Sigmoid colon (tissue), 7 donors: ENCODE results near the gene TF. TPM values are rescaled to one million over a fixed set of nuclear protein-coding genes. Genes with fewer than 3 reads are reported as not detected.

ENCODE experiments used
- DNase-seq: peaks from one replicate; pipeline ENCODE4 v3.0.0-alpha.2; 2019
- H3K27ac ChIP-seq, 4 donors: fragments of 200-600 bp; sonication (generic); one replicate each; pipeline ENCODE4 v1.5.1; 2016 to 2019; ENCODE audit warnings: mild to moderate bottlenecking in 1 of 4
- H3K27me3 ChIP-seq, 3 donors: fragments of 200-600 bp; sonication (generic); one replicate each; pipeline ENCODE4 v1.5.1; 2019; ENCODE audit warnings: mild to moderate bottlenecking in 1 of 3
- H3K36me3 ChIP-seq, 4 donors: fragments of 200-600 bp; sonication (generic); one replicate each; pipeline ENCODE4 v1.5.1; 2016 to 2019
- H3K4me1 ChIP-seq, 4 donors: fragments of 200-600 bp; sonication (generic); one replicate each; pipeline ENCODE4 v1.5.1; 2017 to 2019
- H3K4me3 ChIP-seq, 4 donors: fragments of 200-600 bp; sonication (generic); one replicate each; pipeline ENCODE4 v1.5.1; 2017 to 2019; ENCODE audit warnings: mild to moderate bottlenecking in 2 of 4, moderate library complexity in 1 of 4
- H3K9me3 ChIP-seq, 4 donors: fragments of 200-600 bp in 3 of 4; sonication (generic) in 3 of 4; one replicate each; pipeline versions ENCODE4 v1.5.1 to v1.6.1; 2013 to 2019
- EP300 ChIP-seq, 4 donors: sonication (generic); formaldehyde crosslinking; IDR thresholded peaks; one replicate each; pipeline ENCODE4 v1.6.1; 2017; ENCODE audit warnings: antibody characterized with exemption in 4 of 4
- POLR2A ChIP-seq, 2 donors: fragments of 450-650 bp; IDR thresholded peaks; one replicate each; pipeline ENCODE4 v1.6.1; 2016; ENCODE audit warnings: antibody characterized with exemption in 2 of 2, mild to moderate bottlenecking in 2 of 2, moderate library complexity in 2 of 2
- POLR2AphosphoS5 ChIP-seq, 4 donors: sonication (generic); formaldehyde crosslinking; IDR thresholded peaks; one replicate each; pipeline ENCODE4 v1.6.1; 2017; ENCODE audit warnings: antibody characterized with exemption in 4 of 4
- WGBS, 2 donors: extraction: QIAGEN DNeasy Blood & Tissue Kit; methylation state at CpG; one replicate each; pipeline ENCODE4 v1.1.7; 2013; 5-methylcytosine and 5-hydroxymethylcytosine counted together
- intact Hi-C: fragments of 100-400 bp; cut with DNase I; formaldehyde crosslinking; loops from one replicate; pipeline ENCODE4 v1.15.1; 2023
- polyA plus RNA-seq, 3 donors: library from polyadenylated mRNA; stranded (reverse); fragments of 200-250 nt; gene quantifications; one replicate each; pipeline ENCODE4 v1.2.3, GENCODE V29; 2013
- total RNA-seq, 4 donors: library from RNA; depleted of rRNA; stranded (reverse); fragments of >200 nt; gene quantifications; one replicate each; pipeline ENCODE4 v1.1.0, GENCODE V29; 2016
- TF ChIP-seq, protein P1 (sequence below), 4 experiments: fragments of 450-650 bp in 3 of 4; fragments of 200-600 bp in 1 of 4; IDR thresholded peaks; one replicate each; pipeline ENCODE4 v1.5.1; 2016 to 2019; ENCODE audit warnings: antibody characterized with exemption in 4 of 4, mild to moderate bottlenecking in 3 of 4, moderate library complexity in 2 of 4
- donor health status: healthy with polysubstance abuse.
- donor health status: Bipolar disorder and iron deficiency.
- donor health status: healthy.

Gene TF
- total and polyA plus RNA-seq, 7 donors: under 0.01 to 14.8 (median 1.8) TPM

DNA sequence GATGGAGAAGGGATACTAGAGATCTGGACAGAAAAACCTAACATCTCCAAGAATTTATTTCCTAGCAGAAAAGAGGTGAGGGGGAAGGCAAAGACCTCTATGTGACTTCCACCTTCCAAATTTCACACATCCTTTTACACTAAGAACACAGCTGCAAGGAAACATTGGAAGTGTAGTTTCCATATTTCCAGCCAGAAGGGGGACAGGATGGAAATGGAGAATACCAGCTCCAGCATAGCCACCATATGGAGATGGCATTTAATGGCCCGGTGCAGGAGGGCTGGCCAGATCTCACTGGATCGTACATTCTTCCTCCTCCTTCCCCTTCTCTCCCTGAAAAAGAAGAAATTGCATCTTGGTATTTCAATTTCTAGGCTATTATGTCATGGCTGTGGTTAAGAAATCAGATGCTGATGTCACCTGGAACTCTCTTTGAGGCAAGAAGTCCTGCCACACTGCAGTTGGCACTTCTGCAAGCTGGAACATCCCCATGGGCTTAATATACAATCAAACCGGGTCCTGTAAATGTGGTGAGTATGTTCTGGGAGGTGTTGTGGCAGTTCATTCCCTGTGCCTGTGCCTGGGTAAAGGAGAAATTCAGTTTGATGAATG, 36.9 kb upstream of the TF start:
- no peaks in the 10 kb centered on the region for H3K9me3 ChIP-seq
- no peak overlapping the region for H3K27ac ChIP-seq
- H3K36me3 ChIP-seq: no peaks in the 10 kb centered on the region
- no peaks in the 10 kb centered on the region for H3K4me1 ChIP-seq
- H3K27me3 ChIP-seq: no peaks in the 10 kb centered on the region
- no peak for TF ChIP-seq POLR2A (IDR thresholded peaks at IDR 0.05)
- TF ChIP-seq EP300 (IDR thresholded peaks at IDR 0.05): no peak
- DNase-seq: no peak
- intact Hi-C loops: no loop called here
- WGBS, 2 donors: 83 to 87% methylated on average over 3 of the region's 3 CpGs
- no peak overlapping the region for H3K4me3 ChIP-seq

DNA sequence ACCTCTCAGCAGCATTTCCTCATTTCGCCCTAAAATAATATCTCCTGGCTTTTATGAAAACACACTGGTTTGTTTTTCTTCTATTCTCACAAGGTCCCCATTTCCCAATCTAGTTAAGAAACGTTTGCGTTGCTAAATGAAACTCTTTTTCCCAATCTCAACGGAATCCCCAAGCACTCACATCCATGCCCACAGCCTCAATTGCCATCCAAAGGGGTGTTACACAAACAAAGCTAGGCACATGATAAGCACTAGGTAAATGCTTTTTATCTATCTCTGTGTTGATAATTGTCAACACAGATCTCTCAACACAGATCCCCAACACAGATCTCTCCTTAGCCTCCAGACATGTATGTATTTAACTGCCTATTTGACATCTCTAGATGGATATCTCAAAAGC, 35.2 kb upstream of the TF start:
- no peak for DNase-seq

DNA sequence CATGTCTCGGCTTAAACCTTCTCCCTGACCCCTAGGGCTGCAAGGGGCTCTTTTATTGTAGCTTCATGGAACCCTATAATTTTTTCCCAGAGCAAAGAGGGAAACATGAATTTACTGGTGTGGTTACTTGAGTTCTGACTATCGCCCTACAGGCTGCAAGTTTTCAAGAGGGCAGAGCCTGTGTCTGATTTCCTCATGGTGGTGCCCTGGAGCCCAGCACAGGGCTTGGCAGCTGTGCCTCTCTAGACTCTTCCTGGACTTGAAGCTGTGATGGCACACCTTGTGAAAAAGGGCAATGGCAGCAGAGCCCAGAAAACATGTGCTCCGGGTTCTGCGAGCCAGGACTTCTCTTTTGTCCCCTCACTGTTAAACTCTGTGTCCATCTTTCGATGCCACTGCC, 34.2 kb upstream of the TF start:
- 81 to 87% methylated on average over 5 of the region's 5 CpGs for WGBS, 2 donors

More for the DNA sequence above, 35.2 kb upstream of the TF start:
- Histone ChIP-seq H3K4me1 (no peaks in the 10 kb centered on the region), H3K27me3 (no peaks in the 10 kb centered on the region), H3K27ac (no peak overlapping the region), H3K4me3 (no peak overlapping the region), H3K36me3 (no peaks in the 10 kb centered on the region), H3K9me3 (no peaks in the 10 kb centered on the region)
- TF ChIP-seq POLR2A (IDR thresholded peaks at IDR 0.05) (no peak), POLR2AphosphoS5 (IDR thresholded peaks at IDR 0.05) (no peak), EP300 (IDR thresholded peaks at IDR 0.05) (no peak)
- TF ChIP-seq, protein P1, sequence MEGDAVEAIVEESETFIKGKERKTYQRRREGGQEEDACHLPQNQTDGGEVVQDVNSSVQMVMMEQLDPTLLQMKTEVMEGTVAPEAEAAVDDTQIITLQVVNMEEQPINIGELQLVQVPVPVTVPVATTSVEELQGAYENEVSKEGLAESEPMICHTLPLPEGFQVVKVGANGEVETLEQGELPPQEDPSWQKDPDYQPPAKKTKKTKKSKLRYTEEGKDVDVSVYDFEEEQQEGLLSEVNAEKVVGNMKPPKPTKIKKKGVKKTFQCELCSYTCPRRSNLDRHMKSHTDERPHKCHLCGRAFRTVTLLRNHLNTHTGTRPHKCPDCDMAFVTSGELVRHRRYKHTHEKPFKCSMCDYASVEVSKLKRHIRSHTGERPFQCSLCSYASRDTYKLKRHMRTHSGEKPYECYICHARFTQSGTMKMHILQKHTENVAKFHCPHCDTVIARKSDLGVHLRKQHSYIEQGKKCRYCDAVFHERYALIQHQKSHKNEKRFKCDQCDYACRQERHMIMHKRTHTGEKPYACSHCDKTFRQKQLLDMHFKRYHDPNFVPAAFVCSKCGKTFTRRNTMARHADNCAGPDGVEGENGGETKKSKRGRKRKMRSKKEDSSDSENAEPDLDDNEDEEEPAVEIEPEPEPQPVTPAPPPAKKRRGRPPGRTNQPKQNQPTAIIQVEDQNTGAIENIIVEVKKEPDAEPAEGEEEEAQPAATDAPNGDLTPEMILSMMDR (IDR thresholded peaks at IDR 0.05): no peak
- intact Hi-C loops: no loop called here
- 43 to 77% methylated on average over 4 of the region's 4 CpGs for WGBS, 2 donors

DNA sequence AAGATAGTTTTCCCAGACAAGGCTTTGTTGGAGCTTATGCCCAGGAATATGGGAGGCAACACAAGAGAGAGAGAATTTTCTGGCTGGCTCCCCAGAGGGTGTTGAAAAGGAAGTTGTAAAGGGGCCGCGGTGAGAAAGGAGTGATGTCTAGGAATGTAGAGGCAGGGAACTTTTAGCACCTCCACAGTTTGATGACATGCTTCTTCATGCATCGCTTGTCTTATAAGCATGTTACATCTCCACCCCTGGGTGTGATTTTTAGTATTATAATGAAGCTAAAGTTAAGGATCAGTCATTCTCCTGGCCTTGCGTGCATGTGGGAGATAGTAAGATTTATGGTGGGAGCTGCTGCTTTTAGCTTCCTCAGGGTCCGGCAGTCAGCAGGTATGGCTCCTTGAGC, 32.8 kb upstream of the TF start:
- Histone ChIP-seq H3K27me3 (no peaks in the 10 kb centered on the region), H3K27ac (no peak overlapping the region), H3K36me3 (no peaks in the 10 kb centered on the region), H3K4me3 (no peak overlapping the region), H3K4me1 (no peaks in the 10 kb centered on the region), H3K9me3 (no peaks in the 10 kb centered on the region)
- no peak for DNase-seq
- intact Hi-C loops: no loop called here
- TF ChIP-seq EP300 (IDR thresholded peaks at IDR 0.05) (no peak), POLR2A (IDR thresholded peaks at IDR 0.05) (no peak), POLR2AphosphoS5 (IDR thresholded peaks at IDR 0.05) (no peak)
- WGBS, 2 donors: 91 to 94% methylated on average over 5 of the region's 5 CpGs

More for the DNA sequence above, 34.2 kb upstream of the TF start:
- DNase-seq: no peak
- Histone ChIP-seq H3K27me3 (no peaks in the 10 kb centered on the region), H3K36me3 (no peaks in the 10 kb centered on the region), H3K4me1 (no peaks in the 10 kb centered on the region), H3K27ac (no peak overlapping the region), H3K4me3 (no peak overlapping the region), H3K9me3 (no peaks in the 10 kb centered on the region)
- intact Hi-C loops: no loop called here
- no peak for TF ChIP-seq POLR2A (IDR thresholded peaks at IDR 0.05)
- no peak for TF ChIP-seq POLR2AphosphoS5 (IDR thresholded peaks at IDR 0.05)
- TF ChIP-seq, protein P1 (IDR thresholded peaks at IDR 0.05): no peak
- TF ChIP-seq EP300 (IDR thresholded peaks at IDR 0.05): no peak

DNA sequence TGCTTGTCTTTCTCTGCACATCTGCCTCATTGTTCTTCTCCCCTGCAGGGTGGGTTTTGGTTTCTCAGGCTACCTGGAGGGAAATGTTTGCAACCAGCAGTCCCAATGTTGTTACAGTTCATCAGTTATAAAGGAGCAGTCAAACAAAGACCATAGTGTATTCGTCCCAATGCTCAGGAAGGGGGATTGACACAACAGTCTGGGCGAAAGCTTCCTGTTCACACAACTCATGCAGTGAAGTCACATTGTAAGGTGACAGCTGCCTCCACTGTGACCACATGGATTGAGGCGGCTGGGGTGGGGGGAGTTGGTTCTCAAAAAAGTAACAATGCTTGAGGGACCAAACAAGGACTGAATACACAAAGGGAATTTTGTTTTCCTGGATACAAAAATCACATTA, 28.8 kb upstream of the TF start:
- Histone ChIP-seq H3K9me3 (peaks cover 0 to 3% (median 2%) of the 10 kb centered on the region in 4 donors), H3K27ac (no peak overlapping the region), H3K27me3 (no peaks in the 10 kb centered on the region), H3K4me1 (no peaks in the 10 kb centered on the region), H3K36me3 (no peaks in the 10 kb centered on the region), H3K4me3 (no peak overlapping the region)
- DNase-seq: no peak
- 63 to 70% methylated on average over 3 of the region's 3 CpGs for WGBS, 2 donors
- intact Hi-C loops: no loop called here
- TF ChIP-seq POLR2AphosphoS5 (IDR thresholded peaks at IDR 0.05) (no peak), EP300 (IDR thresholded peaks at IDR 0.05) (no peak), POLR2A (IDR thresholded peaks at IDR 0.05) (no peak)
- TF ChIP-seq, protein P1 (IDR thresholded peaks at IDR 0.05): no peak

DNA sequence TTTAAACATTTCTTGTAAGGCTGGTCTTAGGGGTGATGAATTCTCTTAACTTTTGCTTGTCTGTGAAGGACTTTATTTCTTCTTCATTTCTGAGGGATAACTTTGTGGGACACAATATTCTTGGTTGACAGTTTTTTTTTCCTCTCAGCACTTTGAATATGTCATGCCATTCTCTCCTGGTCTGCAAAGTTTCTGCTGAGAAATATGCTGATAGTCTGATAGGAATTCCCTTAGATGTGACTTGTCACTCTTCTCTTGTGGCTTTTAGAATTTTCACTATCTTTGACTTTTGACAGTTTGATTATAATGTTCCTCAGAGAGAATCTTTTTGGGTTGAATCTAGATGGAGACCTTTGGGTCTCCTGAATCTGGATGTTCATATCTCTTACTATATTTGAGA, 23.3 kb upstream of the TF start:
- intact Hi-C loops: no loop called here
- Histone ChIP-seq H3K36me3 (no peaks in the 10 kb centered on the region), H3K4me3 (no peak overlapping the region), H3K27ac (no peak overlapping the region), H3K9me3 (peaks cover 0 to 7% (median 4%) of the 10 kb centered on the region in 4 donors), H3K4me1 (no peaks in the 10 kb centered on the region), H3K27me3 (no peaks in the 10 kb centered on the region)
- TF ChIP-seq POLR2AphosphoS5 (IDR thresholded peaks at IDR 0.05) (no peak), POLR2A (IDR thresholded peaks at IDR 0.05) (no peak)
- no peak for DNase-seq
